Stimulated activated CD4-positive, alpha-beta T cell treated with anti-CD3 and anti-CD28 coated beads, TNF-alpha, amount 100 ng/mL, for 24 hours (primary cell): ENCODE results near the gene UXS1.

Experiments used
- DNase-seq, 3 experiments: peaks; one replicate each; pipeline ENCODE4 v3.0.0-alpha.2; 2020; ENCODE audit warnings: low read depth in 3 of 3

Gene UXS1

GRCh38 chr2:106054880-106055655, 139.0 kb downstream of the UXS1 start:
- DNase-seq: no peak

GRCh38 chr2:106054321-106054720, 139.8 kb downstream of the UXS1 start:
- no peak for DNase-seq

GRCh38 chr2:106053581-106053980, 140.5 kb downstream of the UXS1 start:
- no peak for DNase-seq

- DNase-seq: no peak
Measured at GRCh38 chr2:106053116-106053515, 141.0 kb downstream of the UXS1 start.

GRCh38 chr2:106044859-106045258, 149.2 kb downstream of the UXS1 start:
- DNase-seq: no peak

GRCh38 chr2:106044021-106044420, 150.1 kb downstream of the UXS1 start:
- no peak for DNase-seq
